Right atrium auricular region (tissue), 2 donors: ENCODE data around the gene QPRT. TPM values are rescaled to one million over a fixed set of nuclear protein-coding genes. Genes with fewer than 3 reads are reported as not detected.
"Not testable (repeated sequence)": the region's sequence is repeated elsewhere in the genome, so short reads cannot be mapped to it uniquely, and the experiment has no call there.

Source experiments
- DNase-seq: peaks from one replicate; pipeline ENCODE4 v3.0.0-alpha.2; 2019; ENCODE audit warnings: low spot score
- H3K27ac ChIP-seq, 2 donors: fragments of 200-600 bp; sonication (generic); 1 replicate in 1 of 2; 2 replicates in 1 of 2; pipeline ENCODE4 v1.5.1; 2016 to 2019
- H3K27me3 ChIP-seq, 2 donors: fragments of 200-600 bp; sonication (generic); one replicate each; pipeline versions ENCODE4 v1.5.1 to v1.6.0; 2017 to 2019
- H3K36me3 ChIP-seq: fragments of 200-600 bp; sonication (generic); one replicate; pipeline ENCODE4 v1.5.1; 2016
- H3K4me1 ChIP-seq, 2 donors: fragments of 200-600 bp; sonication (generic); one replicate each; pipeline versions ENCODE4 v1.5.1 to v1.6.0; 2017 to 2019
- H3K4me3 ChIP-seq, 2 donors: fragments of 200-600 bp; sonication (generic); 1 replicate in 1 of 2; 2 replicates in 1 of 2; pipeline ENCODE4 v1.5.1; 2017 to 2019; ENCODE audit warnings: mild to moderate bottlenecking in 1 of 2, moderate library complexity in 1 of 2
- H3K9me3 ChIP-seq, 2 donors: fragments of 200-600 bp; sonication (generic); one replicate each; pipeline ENCODE4 v1.5.1; 2019
- total RNA-seq, 2 donors: library from RNA; depleted of rRNA; stranded (reverse); fragments of >200 nt; gene quantifications; one replicate each; pipeline ENCODE4 v1.1.0, GENCODE V29; 2016
- TF ChIP-seq, protein P1 (sequence below), 2 donors: fragments of 200-600 bp; sonication (generic); IDR thresholded peaks; one replicate each; pipeline ENCODE4 v1.5.1; 2019; ENCODE audit warnings: antibody characterized with exemption in 2 of 2

Gene QPRT
- 10 to 100 TPM; 18.3 to 38.2 TPM for total RNA-seq

DNA sequence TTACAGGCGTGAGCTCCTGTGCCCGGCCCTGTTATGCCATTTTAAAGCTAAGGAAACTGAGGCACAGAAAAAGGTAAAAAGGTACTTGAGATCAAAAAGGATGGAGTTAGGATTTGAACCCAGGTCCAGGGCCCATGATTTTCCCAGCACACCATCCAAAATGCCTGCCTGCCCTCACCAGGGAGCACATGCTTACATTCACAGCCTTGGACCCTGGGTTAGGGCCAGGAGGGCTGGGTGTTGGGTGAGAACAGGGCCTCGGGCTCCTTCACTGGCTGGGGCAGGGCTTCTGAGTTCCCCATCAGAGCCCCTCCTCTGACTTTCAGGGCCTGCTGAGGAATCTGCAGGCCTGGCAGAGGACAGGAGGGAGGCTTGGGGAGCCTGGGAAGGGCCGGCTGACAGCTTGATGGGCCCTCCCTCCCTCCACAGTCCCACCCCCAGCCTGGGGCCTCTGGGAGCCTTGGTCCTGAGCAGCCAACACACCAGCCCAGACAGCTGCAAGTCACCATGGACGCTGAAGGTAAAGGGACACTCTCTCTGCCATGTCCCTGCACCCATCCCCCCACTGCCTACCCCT lies at the start of gene QPRT:
TSS of gene QPRT (plus strand) at position 490 of the 577 bp plus-strand sequence. CDS start at position 508, 18 bp downstream.
- Histone ChIP-seq H3K27ac (peak within 1 kb of the TSS; percentile 74 to 79), H3K4me3 (peak within 1 kb of the TSS; percentile 22 to 49), H3K27me3 (no peaks in the 10 kb centered on the region), H3K36me3 (no peaks in the 10 kb centered on the region), H3K4me1 (peaks cover 0 to 23% of the 10 kb centered on the region in 2 donors), H3K9me3 (no peaks in the 10 kb centered on the region)
- TF ChIP-seq, protein P1, sequence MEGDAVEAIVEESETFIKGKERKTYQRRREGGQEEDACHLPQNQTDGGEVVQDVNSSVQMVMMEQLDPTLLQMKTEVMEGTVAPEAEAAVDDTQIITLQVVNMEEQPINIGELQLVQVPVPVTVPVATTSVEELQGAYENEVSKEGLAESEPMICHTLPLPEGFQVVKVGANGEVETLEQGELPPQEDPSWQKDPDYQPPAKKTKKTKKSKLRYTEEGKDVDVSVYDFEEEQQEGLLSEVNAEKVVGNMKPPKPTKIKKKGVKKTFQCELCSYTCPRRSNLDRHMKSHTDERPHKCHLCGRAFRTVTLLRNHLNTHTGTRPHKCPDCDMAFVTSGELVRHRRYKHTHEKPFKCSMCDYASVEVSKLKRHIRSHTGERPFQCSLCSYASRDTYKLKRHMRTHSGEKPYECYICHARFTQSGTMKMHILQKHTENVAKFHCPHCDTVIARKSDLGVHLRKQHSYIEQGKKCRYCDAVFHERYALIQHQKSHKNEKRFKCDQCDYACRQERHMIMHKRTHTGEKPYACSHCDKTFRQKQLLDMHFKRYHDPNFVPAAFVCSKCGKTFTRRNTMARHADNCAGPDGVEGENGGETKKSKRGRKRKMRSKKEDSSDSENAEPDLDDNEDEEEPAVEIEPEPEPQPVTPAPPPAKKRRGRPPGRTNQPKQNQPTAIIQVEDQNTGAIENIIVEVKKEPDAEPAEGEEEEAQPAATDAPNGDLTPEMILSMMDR (IDR thresholded peaks at IDR 0.05), result no peak
- DNase-seq, result no peak

DNA sequence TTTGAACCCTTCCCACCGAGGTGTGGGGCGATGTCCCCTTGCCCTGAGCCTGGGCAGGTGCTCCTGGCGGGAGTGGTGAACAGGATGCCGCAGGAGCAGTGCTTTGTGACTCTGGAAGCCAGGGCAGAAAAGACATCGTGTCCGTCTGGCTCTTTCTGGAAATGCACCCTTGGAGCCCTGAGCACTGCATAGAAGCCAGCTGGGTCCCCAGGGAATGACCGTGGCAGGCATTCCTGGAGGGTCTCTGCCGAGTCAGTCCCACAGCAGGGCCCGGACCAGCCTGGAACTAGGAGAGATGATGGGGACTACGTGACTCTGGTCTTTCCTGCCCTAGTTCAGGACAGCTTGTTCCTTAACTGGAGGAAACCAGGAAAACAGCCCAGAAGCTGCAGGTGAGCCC lies 49.7 kb upstream of the QPRT start:
- H3K36me3 ChIP-seq, H3K4me1 ChIP-seq, H3K27ac ChIP-seq, H3K27me3 ChIP-seq, H3K9me3 ChIP-seq, H3K4me3 ChIP-seq, DNase-seq: not testable (repeated sequence)

DNA sequence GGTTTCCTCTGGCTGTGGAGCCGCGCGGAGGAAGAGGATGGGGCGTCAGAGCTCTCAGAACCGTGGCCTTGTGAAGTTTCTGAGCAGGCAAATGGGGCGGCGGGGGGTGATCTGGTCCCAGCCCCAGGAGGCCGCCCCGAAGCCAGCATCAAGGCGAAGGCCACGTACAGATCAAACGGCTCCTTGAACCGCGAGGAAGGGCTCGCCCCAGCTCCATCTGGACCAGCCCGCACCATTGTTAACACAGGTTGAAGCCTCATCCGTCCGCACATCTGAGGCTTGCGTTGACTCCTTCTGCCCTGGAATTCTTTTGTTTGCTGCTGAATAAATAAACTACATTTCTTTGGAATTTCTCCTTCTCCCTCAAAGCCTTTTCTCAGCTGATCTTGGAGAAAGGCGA lies 47.3 kb upstream of the QPRT start:
- not testable (repeated sequence) for H3K4me1 ChIP-seq, H3K36me3 ChIP-seq, H3K9me3 ChIP-seq, H3K27ac ChIP-seq, H3K27me3 ChIP-seq, DNase-seq, H3K4me3 ChIP-seq

DNA sequence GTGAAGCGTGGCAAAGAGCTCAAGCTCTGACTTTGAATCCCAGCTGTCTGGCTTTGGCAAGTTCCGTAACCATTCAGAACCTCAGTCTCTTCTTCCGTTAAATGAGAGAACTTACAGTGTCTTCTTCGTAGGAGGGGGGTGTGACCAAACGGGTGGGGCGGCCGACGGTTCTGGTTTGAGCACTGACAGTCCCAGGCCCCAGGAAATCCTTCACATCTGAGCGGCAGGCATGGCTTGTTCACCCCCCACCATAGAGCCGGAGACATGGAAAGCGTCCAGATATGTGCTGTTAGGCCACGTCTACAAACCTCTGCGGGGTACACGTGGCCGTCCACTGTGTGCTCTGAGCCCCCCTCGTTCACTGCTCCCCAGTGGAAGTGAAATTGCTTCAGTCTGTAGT lies 43.1 kb upstream of the QPRT start:
- not testable (repeated sequence) for DNase-seq, H3K27ac ChIP-seq, H3K36me3 ChIP-seq, H3K4me1 ChIP-seq, H3K27me3 ChIP-seq, H3K4me3 ChIP-seq, H3K9me3 ChIP-seq

DNA sequence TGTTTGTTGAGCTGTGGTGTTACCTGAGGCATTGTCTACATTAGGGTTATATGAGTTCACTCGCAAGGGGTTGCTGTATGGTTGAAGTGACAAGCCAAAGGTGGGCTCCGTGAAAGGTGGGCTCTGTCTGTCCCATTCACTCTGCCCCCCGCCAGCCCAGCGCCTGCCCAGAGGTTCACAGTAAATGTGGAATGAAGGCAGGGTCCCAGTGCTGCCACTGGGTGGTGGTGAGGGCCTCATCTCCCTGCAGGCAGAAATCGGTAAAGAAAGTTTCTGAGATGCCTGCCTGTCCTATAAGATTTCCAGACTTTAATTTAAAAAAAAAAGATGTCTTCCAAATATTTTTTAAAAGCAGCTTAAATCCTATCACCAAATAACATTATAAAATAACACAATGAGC lies 42.6 kb upstream of the QPRT start:
- not testable (repeated sequence) for H3K27me3 ChIP-seq, H3K27ac ChIP-seq, H3K36me3 ChIP-seq, H3K9me3 ChIP-seq, H3K4me3 ChIP-seq, DNase-seq, H3K4me1 ChIP-seq

DNA sequence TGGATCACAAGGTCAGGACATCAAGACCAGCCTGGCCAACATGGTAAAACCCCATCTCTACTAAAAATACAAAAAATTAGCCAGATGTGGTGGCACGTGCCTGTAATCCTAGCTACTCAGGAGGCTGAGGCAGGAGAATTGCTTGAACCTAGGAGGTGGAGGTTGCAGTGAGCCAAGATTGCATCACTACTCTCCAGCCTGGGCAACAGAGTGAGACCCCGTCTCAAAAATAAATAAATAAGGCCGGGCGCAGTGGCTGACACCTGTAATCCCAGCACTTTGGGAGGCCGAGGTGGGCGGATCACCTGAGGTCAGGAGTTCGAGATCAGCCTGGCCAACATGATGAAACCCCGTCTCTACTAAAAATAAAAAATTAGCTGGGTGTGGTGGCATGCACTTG lies 40.2 kb upstream of the QPRT start:
- not testable (repeated sequence) for H3K36me3 ChIP-seq, DNase-seq, H3K4me3 ChIP-seq, H3K4me1 ChIP-seq, H3K27ac ChIP-seq, H3K9me3 ChIP-seq, H3K27me3 ChIP-seq

DNA sequence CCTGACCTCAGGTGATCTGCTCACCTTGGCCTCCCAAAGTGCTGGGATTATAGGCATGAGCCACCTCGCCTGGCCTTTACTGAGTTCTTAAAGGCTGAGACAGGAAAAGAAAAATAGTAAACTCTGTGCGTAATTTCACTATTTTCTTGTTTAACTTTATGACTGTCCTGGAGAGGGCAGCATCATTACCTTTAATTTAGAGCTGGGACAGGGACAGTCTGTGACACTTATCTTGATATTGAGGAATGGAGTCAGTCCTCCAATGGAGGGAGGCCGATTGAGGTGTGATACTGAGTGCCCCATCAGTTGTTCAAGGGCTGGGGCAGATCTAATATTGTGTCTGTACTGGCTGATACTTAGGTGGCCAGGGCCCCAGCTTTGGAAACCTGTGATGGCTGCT lies 37.4 kb upstream of the QPRT start:
- DNase-seq, result no peak
- H3K9me3 ChIP-seq, result no peaks in the 10 kb centered on the region
- no peaks in the 10 kb centered on the region for H3K4me1 ChIP-seq
- TF ChIP-seq, protein P1 (IDR thresholded peaks at IDR 0.05), result peak in 1 of 2 donors; percentile 13
- H3K27me3 ChIP-seq, result no peaks in the 10 kb centered on the region
- no peaks in the 10 kb centered on the region for H3K36me3 ChIP-seq
- no peak overlapping the region for H3K4me3 ChIP-seq
- no peak overlapping the region for H3K27ac ChIP-seq

DNA sequence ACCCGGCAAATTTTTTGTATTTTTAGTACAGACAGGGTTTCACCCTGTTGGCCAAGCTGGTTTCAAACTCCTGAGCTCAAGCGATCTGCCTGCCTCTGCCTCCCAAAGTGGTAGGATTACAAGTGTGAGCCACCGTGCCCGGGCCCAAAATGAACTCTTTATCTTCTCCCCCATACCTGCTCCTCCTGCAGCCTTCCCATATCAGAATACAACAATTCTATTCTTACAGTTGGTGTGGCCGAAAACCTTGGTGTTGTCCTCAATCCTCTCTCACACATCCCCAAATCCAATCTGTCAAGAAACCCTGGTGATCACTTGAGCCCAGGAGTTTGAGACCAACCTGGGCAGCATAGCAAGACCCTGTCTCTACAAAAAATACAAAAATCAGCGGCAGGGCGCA lies 35.4 kb upstream of the QPRT start:
- Histone ChIP-seq H3K27me3 (no peaks in the 10 kb centered on the region), H3K4me1 (no peaks in the 10 kb centered on the region), H3K36me3 (no peaks in the 10 kb centered on the region), H3K9me3 (no peaks in the 10 kb centered on the region), H3K27ac (no peak overlapping the region), H3K4me3 (no peak overlapping the region)
- TF ChIP-seq, protein P1 (IDR thresholded peaks at IDR 0.05), result no peak
- DNase-seq, result no peak
